H9 (cell line): ENCODE data around the gene RGL1. TPM values are rescaled to one million over a fixed set of nuclear protein-coding genes. Genes with fewer than 3 reads are reported as not detected.
A peak's percentile ranks its signal among the peaks of the same experiment; 100 is the strongest.

Experiments used
- DNase-seq: peaks from one replicate; pipeline ENCODE4 v3.0.0-alpha.2; 2017
- H2AFZ ChIP-seq: one replicate; pipeline ENCODE4 v1.6.1; 2013; ENCODE audit warnings: mild to moderate bottlenecking, low read length, control low read depth, moderate library complexity
- H2AK5ac ChIP-seq: 2 replicates; pipeline ENCODE4 v1.6.1; 2013; ENCODE audit warnings: low read length, control low read depth, mixed read lengths; ENCODE audit not compliant: insufficient read length
- H2BK120ac ChIP-seq: one replicate; pipeline ENCODE4 v1.6.1; 2013; ENCODE audit warnings: low read depth, mild to moderate bottlenecking, low read length, control low read depth, inconsistent platforms; ENCODE audit not compliant: poor library complexity, severe bottlenecking
- H2BK12ac ChIP-seq: 2 replicates; pipeline ENCODE4 v1.6.1; 2013; ENCODE audit warnings: low read length, control low read depth, mixed read lengths, low read depth; ENCODE audit not compliant: insufficient read length
- H2BK15ac ChIP-seq: 2 replicates; pipeline ENCODE4 v1.6.1; 2013; ENCODE audit warnings: low read depth, low read length, control low read depth
- H2BK20ac ChIP-seq: one replicate; pipeline ENCODE4 v1.6.1; 2013; ENCODE audit warnings: low read depth, mild to moderate bottlenecking, low read length, control low read depth, inconsistent platforms; ENCODE audit not compliant: poor library complexity, severe bottlenecking
- H2BK5ac ChIP-seq: 2 replicates; pipeline ENCODE4 v1.6.1; 2013; ENCODE audit warnings: low read length, control low read depth, mixed read lengths; ENCODE audit not compliant: insufficient read length
- H3K14ac ChIP-seq: 2 replicates; pipeline ENCODE4 v1.6.1; 2013; ENCODE audit warnings: low read length, control low read depth; ENCODE audit not compliant: insufficient read depth
- H3K18ac ChIP-seq: 2 replicates; pipeline ENCODE4 v1.6.1; 2013; ENCODE audit warnings: low read depth, mild to moderate bottlenecking, mixed read lengths, low read length, control low read depth; ENCODE audit not compliant: insufficient read length
- H3K23ac ChIP-seq: 2 replicates; pipeline ENCODE4 v1.6.1; 2013; ENCODE audit warnings: low read length, control low read depth, mixed read lengths, low read depth; ENCODE audit not compliant: insufficient read length
- H3K23me2 ChIP-seq: 2 replicates; pipeline ENCODE4 v1.6.1; 2013; ENCODE audit warnings: low read depth, mild to moderate bottlenecking, mixed read lengths, low read length, control low read depth; ENCODE audit not compliant: insufficient read length, poor library complexity, severe bottlenecking
- H3K27ac ChIP-seq: 2 replicates; pipeline ENCODE4 v1.5.1; 2013; ENCODE audit warnings: low read length, control low read depth, mixed read lengths, low read depth; ENCODE audit not compliant: insufficient read length
- H3K27me3 ChIP-seq: 2 replicates; pipeline ENCODE4 v1.6.1; 2013; ENCODE audit warnings: low read length, control low read depth, inconsistent platforms; ENCODE audit not compliant: insufficient read depth
- H3K4ac ChIP-seq: 2 replicates; pipeline ENCODE4 v1.6.1; 2013; ENCODE audit warnings: low read depth, mild to moderate bottlenecking, control low read depth, inconsistent platforms, low read length, moderate library complexity
- H3K4me1 ChIP-seq: 2 replicates; pipeline ENCODE4 v1.6.1; 2013; ENCODE audit warnings: low read length, control low read depth, inconsistent platforms; ENCODE audit not compliant: insufficient read depth
- H3K4me2 ChIP-seq: 2 replicates; pipeline ENCODE4 v1.6.1; 2013; ENCODE audit warnings: low read length, control low read depth, mixed read lengths; ENCODE audit not compliant: insufficient read length, insufficient read depth
- H3K56ac ChIP-seq: 2 replicates; pipeline ENCODE4 v1.6.1; 2013; ENCODE audit warnings: low read depth, mild to moderate bottlenecking, mixed read lengths, low read length, control low read depth; ENCODE audit not compliant: insufficient read length
- H3K79me1 ChIP-seq: 2 replicates; pipeline ENCODE4 v1.6.1; 2013; ENCODE audit warnings: low read depth, mild to moderate bottlenecking, moderate library complexity, low read length, control low read depth, inconsistent platforms; ENCODE audit not compliant: insufficient read depth, poor library complexity, severe bottlenecking
- H3K79me2 ChIP-seq: 2 replicates; pipeline ENCODE4 v1.6.1; 2013; ENCODE audit warnings: low read length, control low read depth, inconsistent platforms; ENCODE audit not compliant: insufficient read depth
- H3K9ac ChIP-seq: 2 replicates; pipeline ENCODE4 v1.6.1; 2013; ENCODE audit warnings: low read length, control low read depth, mixed read lengths; ENCODE audit not compliant: insufficient read length; ENCODE audit errors: extremely low read depth
- H3K9me3 ChIP-seq: one replicate; pipeline ENCODE4 v1.6.1; 2013; ENCODE audit warnings: low read depth, low read length, inconsistent platforms; ENCODE audit not compliant: control insufficient read depth
- H3T11ph ChIP-seq: one replicate; pipeline ENCODE4 v1.6.1; 2013; ENCODE audit warnings: mild to moderate bottlenecking, low read length, control low read depth, inconsistent platforms
- H4K20me1 ChIP-seq: one replicate; pipeline ENCODE4 v1.6.1; 2013; ENCODE audit not compliant: control insufficient read depth, insufficient read length, insufficient read depth
- H4K5ac ChIP-seq: 2 replicates; pipeline ENCODE4 v1.6.1; 2013; ENCODE audit warnings: low read depth, mild to moderate bottlenecking, mixed read lengths, low read length, control low read depth; ENCODE audit not compliant: insufficient read length
- H4K8ac ChIP-seq: replicated peaks from 2 replicates; pipeline ENCODE4 v1.6.1; 2013; ENCODE audit warnings: low read length, control low read depth, mixed read lengths, low read depth; ENCODE audit not compliant: insufficient read length
- H4K91ac ChIP-seq: 2 replicates; pipeline ENCODE4 v1.6.1; 2013; ENCODE audit warnings: low read depth, mild to moderate bottlenecking, moderate library complexity, mixed read lengths, low read length, control low read depth; ENCODE audit not compliant: insufficient read length
- H3K27ac Mint-ChIP-seq, 3 experiments: 2 replicates in 2 of 3; 3 replicates in 1 of 3; pipeline ENCODE4 v1.8.0; 2020 to 2021; ENCODE audit warnings: mixed read lengths in 3 of 3, mild to moderate bottlenecking in 1 of 3, moderate library complexity in 1 of 3
- H3K27me3 Mint-ChIP-seq: 2 replicates; pipeline ENCODE4 v1.8.0; 2021; ENCODE audit warnings: low read depth, mild to moderate bottlenecking, moderate library complexity, mixed read lengths
- H3K36me3 Mint-ChIP-seq, 3 experiments: 2 replicates in 2 of 3; 3 replicates in 1 of 3; pipeline ENCODE4 v1.8.0; 2020 to 2021; ENCODE audit warnings: low read depth in 3 of 3, mixed read lengths in 3 of 3; ENCODE audit not compliant: insufficient read depth in 1 of 3
- H3K4me1 Mint-ChIP-seq, 2 experiments: 2 replicates each; pipeline ENCODE4 v1.8.0; 2020; ENCODE audit warnings: mixed read lengths in 2 of 2
- H3K4me3 Mint-ChIP-seq, 2 experiments: 2 replicates in 1 of 2; 3 replicates in 1 of 2; pipeline ENCODE4 v1.8.0; 2020 to 2021; ENCODE audit warnings: mild to moderate bottlenecking in 2 of 2, mixed read lengths in 2 of 2, moderate library complexity in 1 of 2
- H3K9me3 Mint-ChIP-seq, 2 experiments: 2 replicates in 1 of 2; 3 replicates in 1 of 2; pipeline ENCODE4 v1.8.0; 2020; ENCODE audit warnings: mild to moderate bottlenecking in 2 of 2, mixed read lengths in 2 of 2, moderate library complexity in 1 of 2
- CTCF ChIP-seq: fragments of 200-600 bp; sonication (generic); conservative IDR thresholded peaks from 3 replicates; pipeline ENCODE4 v1.8.0; 2021; ENCODE audit warnings: antibody characterized with exemption, mild to moderate bottlenecking
- WGBS: extraction: QIAGEN DNeasy Blood & Tissue Kit; methylation state at CpG from one replicate; pipeline ENCODE4 v1.1.7; 2013; ENCODE audit warnings: missing lambda C conversion rate, low lambda C conversion rate, mixed read lengths; ENCODE audit not compliant: insufficient read length; ENCODE audit errors: extremely low coverage; 5-methylcytosine and 5-hydroxymethylcytosine counted together
- total RNA-seq: library from RNA; stranded (reverse); gene quantifications from 2 replicates; pipeline ENCODE4 v1.2.1, GENCODE V29; 2021

RGL1 gene
- total RNA-seq, 1 experiment from 2014 or later, result 1.4 TPM

GRCh38 chr1:183869664-183870063, 64.7 kb downstream of the RGL1 start:
- Histone ChIP-seq H3K4me2 (no peak overlapping the region), H2AFZ (no peak overlapping the region), H2BK120ac (no peak overlapping the region), H3K9ac (no peak overlapping the region), H2BK20ac (no peak overlapping the region), H3K79me1 (no peaks in the 10 kb centered on the region), H3K4ac (no peak overlapping the region), H3T11ph (no peak overlapping the region), H4K20me1 (no peaks in the 10 kb centered on the region), H3K27ac (no peak overlapping the region), H2BK12ac (no peak overlapping the region), H3K18ac (no peak overlapping the region), H3K4me1 (peaks cover 6% of the 10 kb centered on the region), H3K23me2 (no peaks in the 10 kb centered on the region), H3K9me3 (no peaks in the 10 kb centered on the region), H3K23ac (no peak overlapping the region), H4K91ac (no peak overlapping the region), H3K27me3 (no peaks in the 10 kb centered on the region), H3K79me2 (no peaks in the 10 kb centered on the region), H3K14ac (no peak overlapping the region), H4K8ac (no peak overlapping the region), H2BK15ac (no peak overlapping the region), H3K56ac (no peak overlapping the region), H2AK5ac (no peak overlapping the region), H4K5ac (no peak overlapping the region), H2BK5ac (no peak overlapping the region)
- Mint-ChIP-seq H3K4me1 (peaks cover 31 to 44% of the 10 kb centered on the region in 2 experiments), H3K4me3 (no peak overlapping the region), H3K9me3 (no peaks in the 10 kb centered on the region), H3K27ac (peak overlapping the region in 1 of 3 experiments; percentile 67; a peak in 2 of 7 replicates), H3K36me3 (peaks cover 0 to 1% (median 0%) of the 10 kb centered on the region in 3 experiments; a peak in 1 of 7 replicates), H3K27me3 (no peaks in the 10 kb centered on the region)
- DNase-seq, result no peak
- TF ChIP-seq CTCF, result no peak
- WGBS, result no CpG with 5 or more reads among the region's 3 CpGs
